Measurements from ENCODE around the gene IFNK.

DNA sequence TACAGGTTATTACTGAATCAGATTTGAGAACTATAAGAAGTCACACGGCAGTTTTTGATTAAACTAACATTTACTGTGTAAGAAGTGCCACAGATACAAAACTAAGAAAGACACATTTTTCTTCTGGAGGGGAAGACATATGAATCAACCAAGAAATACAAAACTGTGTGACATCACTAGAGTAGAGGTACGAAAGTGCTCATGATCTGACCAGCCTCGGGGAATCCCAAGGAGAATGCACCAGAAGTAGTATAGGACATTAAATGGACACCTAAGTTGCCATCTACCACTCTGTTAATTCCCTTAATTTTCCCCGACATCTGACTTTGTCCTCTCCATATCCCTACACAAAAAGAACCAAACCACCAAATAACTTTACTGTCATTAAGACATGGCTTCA lies 5.3 kb upstream of the IFNK start:
- TF ChIP-seq POLR2AphosphoS5 (IDR thresholded peaks at IDR 0.05; ENCODE audit: low read depth) (no peak), CTCF (IDR thresholded peaks at IDR 0.05; ENCODE audit: insufficient read depth, low read length) (no peak), GABPA (IDR thresholded peaks at IDR 0.05; ENCODE audit: low read depth) (no peak), REST (IDR thresholded peaks at IDR 0.05; ENCODE audit: insufficient replicate concordance, low read depth) (no peak)
